ENCODE measurements around the gene FAM163B. TPM values are rescaled to one million over a fixed set of nuclear protein-coding genes. Genes with fewer than 3 reads are reported as not detected.
"Not testable (repeated sequence)": the region's sequence is repeated elsewhere in the genome, so short reads cannot be mapped to it uniquely, and the experiment has no call there.

FAM163B gene
- polyA plus RNA-seq, 1 experiment: not detected

DNA sequence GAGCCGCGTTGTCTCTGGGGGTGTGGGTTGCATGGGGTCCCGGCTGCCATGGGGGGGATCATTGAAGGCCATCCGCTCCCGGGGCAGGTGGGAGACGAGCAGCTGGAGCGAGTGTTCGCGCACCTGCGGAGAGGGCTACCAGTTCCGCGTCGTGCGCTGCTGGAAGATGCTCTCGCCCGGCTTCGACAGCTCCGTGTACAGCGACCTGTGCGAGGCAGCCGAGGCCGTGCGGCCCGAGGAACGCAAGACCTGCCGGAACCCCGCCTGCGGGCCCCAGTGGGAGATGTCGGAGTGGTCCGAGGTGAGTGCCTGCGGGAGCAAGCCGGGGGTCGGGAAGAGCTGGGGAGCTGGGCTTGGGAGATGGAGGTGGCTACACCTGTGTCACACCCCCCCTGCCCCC lies 41.0 kb downstream of the FAM163B start:
- CTCF ChIA-PET: no interaction called here
- Histone ChIP-seq H3K36me3 (ENCODE audit: control insufficient read depth, insufficient read depth, low read length) (no peaks in the 10 kb centered on the region), H3K27me3 (ENCODE audit: control insufficient read depth, insufficient read depth, low read length) (peaks cover 17% of the 10 kb centered on the region), H3K4me3 (ENCODE audit: low read depth, low read length) (no peak overlapping the region)
- DNase-seq (ENCODE audit: low read depth): no peak
- POLR2A ChIA-PET: no interaction called here
- TF ChIP-seq, protein P1, sequence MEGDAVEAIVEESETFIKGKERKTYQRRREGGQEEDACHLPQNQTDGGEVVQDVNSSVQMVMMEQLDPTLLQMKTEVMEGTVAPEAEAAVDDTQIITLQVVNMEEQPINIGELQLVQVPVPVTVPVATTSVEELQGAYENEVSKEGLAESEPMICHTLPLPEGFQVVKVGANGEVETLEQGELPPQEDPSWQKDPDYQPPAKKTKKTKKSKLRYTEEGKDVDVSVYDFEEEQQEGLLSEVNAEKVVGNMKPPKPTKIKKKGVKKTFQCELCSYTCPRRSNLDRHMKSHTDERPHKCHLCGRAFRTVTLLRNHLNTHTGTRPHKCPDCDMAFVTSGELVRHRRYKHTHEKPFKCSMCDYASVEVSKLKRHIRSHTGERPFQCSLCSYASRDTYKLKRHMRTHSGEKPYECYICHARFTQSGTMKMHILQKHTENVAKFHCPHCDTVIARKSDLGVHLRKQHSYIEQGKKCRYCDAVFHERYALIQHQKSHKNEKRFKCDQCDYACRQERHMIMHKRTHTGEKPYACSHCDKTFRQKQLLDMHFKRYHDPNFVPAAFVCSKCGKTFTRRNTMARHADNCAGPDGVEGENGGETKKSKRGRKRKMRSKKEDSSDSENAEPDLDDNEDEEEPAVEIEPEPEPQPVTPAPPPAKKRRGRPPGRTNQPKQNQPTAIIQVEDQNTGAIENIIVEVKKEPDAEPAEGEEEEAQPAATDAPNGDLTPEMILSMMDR (IDR thresholded peaks at IDR 0.05; ENCODE audit: insufficient read depth, low read depth, low read length): no peak

DNA sequence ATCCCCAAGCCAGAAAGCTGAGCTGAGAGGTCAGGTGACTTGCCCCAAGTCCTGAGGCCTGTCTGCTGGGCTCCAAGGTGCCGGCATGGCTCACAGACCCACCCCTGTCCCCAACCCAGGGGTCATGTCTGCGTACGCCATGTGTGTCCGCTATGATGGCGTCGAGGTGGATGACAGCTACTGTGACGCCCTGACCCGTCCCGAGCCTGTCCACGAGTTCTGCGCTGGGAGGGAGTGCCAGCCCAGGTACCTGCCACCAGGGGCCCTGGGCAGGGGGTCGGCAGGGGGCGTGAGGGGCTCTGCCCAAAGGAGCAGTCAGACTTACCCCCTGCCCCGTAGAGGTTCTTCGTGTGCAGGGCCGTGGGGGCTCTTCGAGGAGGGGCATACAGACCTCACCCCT lies 42.4 kb downstream of the FAM163B start:
- POLR2A ChIA-PET: no interaction called here
- Histone ChIP-seq H3K36me3 (ENCODE audit: control insufficient read depth, insufficient read depth, low read length) (no peaks in the 10 kb centered on the region), H3K27me3 (ENCODE audit: control insufficient read depth, insufficient read depth, low read length) (peaks cover 19% of the 10 kb centered on the region), H3K4me3 (ENCODE audit: low read depth, low read length) (no peak overlapping the region)
- TF ChIP-seq, protein P1 (IDR thresholded peaks at IDR 0.05; ENCODE audit: insufficient read depth, low read depth, low read length): no peak
- no peak for DNase-seq (ENCODE audit: low read depth)
- CTCF ChIA-PET: no interaction called here

DNA sequence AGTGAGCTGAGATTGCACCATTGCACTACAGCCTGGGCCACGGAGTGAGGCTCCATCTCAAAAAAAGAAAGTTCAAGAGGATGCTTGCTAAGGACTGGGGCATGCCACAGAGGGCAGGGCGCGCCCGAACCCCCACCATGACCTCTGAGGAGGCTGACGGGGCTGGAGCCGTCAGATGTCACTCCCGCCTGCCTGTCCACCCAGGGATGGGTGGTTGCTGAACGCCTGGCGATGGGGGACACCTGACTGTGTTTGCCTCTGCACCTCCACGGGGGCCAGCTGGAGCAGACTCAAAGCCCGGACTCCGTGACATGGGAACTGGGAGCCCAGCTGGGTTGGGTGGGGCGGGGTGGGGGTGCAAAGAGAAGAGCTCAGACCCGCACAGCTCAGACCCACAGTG lies 42.8 kb downstream of the FAM163B start:
- no peak for DNase-seq (ENCODE audit: low read depth)
- Histone ChIP-seq H3K27me3 (ENCODE audit: control insufficient read depth, insufficient read depth, low read length) (peaks cover 19% of the 10 kb centered on the region), H3K4me3 (ENCODE audit: low read depth, low read length) (no peak overlapping the region), H3K36me3 (ENCODE audit: control insufficient read depth, insufficient read depth, low read length) (no peaks in the 10 kb centered on the region)
- TF ChIP-seq, protein P1 (IDR thresholded peaks at IDR 0.05; ENCODE audit: insufficient read depth, low read depth, low read length): no peak
- POLR2A ChIA-PET: no interaction called here
- CTCF ChIA-PET: interaction anchor here (1.2 kb wide), 1 partner anchor 12 kb away, joined by 5 read pairs; no protein-coding TSS in a partner anchor

DNA sequence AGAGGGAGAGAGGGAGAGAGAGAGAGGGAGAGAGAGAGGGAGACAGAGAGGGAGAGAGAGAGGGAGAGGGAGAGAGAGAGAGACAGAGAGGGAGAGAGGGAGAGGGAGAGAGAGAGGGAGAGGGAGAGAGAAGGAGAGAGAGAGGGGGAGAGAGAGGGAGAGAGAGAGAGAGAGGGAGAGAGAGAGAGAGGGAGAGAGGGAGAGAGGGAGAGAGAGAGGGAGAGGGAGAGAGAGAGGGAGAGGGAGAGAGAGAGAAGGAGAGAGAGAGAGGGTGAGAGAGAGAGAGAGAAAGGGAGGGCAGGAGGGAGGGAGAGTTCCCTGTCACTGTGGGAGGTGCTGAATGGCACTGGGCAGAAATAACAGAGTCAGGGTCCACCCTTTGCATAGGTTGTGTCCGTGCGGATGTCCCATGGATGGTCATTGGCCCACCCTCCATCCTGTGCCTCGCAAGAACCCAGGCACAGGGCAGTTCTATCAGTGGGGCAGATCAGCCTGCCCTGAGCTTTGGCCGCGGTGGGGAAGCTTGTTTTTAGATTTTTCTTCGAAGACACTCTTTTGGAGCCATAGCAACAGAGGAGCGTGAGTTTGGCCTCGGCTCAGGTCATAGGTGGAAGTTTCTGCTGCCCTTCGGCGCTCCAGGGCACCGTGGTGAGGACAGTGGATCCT lies 44.6 kb downstream of the FAM163B start:
- Histone ChIP-seq H3K36me3 (ENCODE audit: control insufficient read depth, insufficient read depth, low read length) (no peaks in the 10 kb centered on the region), H3K27me3 (ENCODE audit: control insufficient read depth, insufficient read depth, low read length) (peaks cover 11% of the 10 kb centered on the region), H3K4me3 (ENCODE audit: low read depth, low read length) (no peak overlapping the region)
- ChIA-PET POLR2A (no interaction called here), CTCF (no interaction called here)
- no peak for DNase-seq (ENCODE audit: low read depth)
- TF ChIP-seq, protein P1 (IDR thresholded peaks at IDR 0.05; ENCODE audit: insufficient read depth, low read depth, low read length): no peak

DNA sequence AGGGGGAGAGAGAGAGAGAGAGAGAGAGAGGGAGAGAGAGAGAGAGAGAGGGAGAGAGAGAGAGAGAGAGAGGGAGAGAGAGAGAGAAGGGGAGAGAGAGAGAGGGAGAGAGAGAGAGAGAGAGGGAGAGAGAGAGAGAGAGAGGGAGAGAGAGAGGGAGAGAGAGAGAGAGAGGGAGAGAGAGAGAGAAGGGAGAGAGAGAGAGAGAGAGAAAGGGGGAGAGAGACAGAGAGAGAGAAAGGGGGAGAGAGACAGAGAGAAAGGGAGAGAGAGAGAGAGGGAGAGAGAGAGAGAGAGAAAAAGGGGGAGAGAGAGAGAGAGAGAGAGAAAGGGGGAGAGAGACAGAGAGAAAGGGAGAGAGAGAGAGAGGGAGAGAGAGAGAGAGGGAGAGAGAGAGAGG lies 45.4 kb downstream of the FAM163B start:
- H3K27me3 ChIP-seq (ENCODE audit: control insufficient read depth, insufficient read depth, low read length); H3K36me3 ChIP-seq (ENCODE audit: control insufficient read depth, insufficient read depth, low read length); DNase-seq (ENCODE audit: low read depth); H3K4me3 ChIP-seq (ENCODE audit: low read depth, low read length); CTCF ChIA-PET; POLR2A ChIA-PET: not testable (repeated sequence)

DNA sequence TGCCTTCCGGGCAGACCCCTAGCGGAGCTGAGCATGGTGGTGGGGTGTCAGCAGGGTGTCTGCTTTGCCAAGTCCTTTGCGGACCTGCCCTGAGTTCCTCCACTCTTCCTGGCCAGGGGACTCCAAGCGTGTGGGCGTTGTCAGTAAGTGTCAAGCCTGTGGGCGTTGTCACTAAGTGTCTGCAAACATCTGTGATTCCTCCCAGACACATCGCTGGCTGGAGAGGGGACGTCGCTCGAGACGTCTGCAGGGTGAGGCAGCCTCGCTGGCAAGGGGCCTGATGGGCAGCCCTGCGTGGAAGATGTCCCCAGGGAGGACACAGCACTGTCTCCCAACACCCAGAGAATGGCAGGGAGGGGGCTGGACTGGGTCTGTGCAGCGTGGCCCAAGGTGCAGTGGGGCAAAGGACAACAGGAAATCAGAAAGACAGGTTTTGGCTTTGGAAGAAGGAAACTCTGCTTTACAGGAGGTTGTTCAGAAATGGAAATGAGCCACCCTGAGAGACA lies 45.8 kb downstream of the FAM163B start:
- H3K27me3 ChIP-seq (ENCODE audit: control insufficient read depth, insufficient read depth, low read length): peaks cover 9% of the 10 kb centered on the region
- DNase-seq (ENCODE audit: low read depth): no peak
- CTCF ChIA-PET: no interaction called here
- TF ChIP-seq, protein P1 (IDR thresholded peaks at IDR 0.05; ENCODE audit: insufficient read depth, low read depth, low read length): no peak
- no peaks in the 10 kb centered on the region for H3K36me3 ChIP-seq (ENCODE audit: control insufficient read depth, insufficient read depth, low read length)
- no peak overlapping the region for H3K4me3 ChIP-seq (ENCODE audit: low read depth, low read length)
- POLR2A ChIA-PET: no interaction called here
